NCI-H510A (cell line): ENCODE measurements around the gene RTCB.

ENCODE experiments used
- DNase-seq: peaks from one replicate; lab custom pipeline; 2025; lab: John Stamatoyannopoulos, UW

RTCB gene

DNA sequence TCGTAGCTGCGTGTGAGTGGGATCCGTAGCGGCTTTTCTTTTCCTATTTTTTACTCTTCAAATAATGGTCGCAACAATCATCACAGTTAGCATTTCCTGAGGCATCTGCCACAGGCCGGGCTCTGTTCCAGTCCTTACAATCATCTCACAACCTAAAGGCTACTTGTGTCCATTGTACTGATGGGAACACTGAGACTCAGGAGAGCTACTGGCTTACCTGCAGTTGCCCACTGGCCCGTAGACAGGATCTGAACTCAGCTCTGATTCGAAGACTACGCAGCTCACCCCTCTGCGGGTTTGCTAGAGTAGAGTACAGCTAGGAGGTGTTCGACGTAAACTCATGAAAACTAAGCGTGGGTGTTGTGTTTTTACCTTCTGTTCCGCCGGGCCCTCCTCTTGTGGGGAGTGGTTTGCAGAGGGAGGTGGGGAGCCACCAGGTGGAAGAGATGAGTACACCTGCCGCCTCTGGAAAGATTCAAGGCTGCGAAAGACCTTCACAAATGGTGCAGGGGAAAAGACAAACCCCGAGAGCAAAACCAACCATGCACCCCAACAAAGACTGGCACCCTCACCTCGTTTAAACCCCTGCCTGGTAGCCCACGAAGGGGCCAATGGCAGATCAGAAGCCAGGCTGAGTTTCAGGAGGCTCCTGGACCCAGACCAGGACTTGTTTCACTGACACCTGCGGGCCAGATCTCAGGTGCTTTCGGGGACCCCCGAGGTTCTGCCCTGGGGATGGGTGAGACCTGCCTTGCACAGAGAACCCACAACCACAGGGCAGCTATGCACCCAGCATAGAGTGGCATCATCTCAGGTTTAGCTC, 72.6 kb downstream of the RTCB start:
- DNase-seq: no peak

GRCh38 chr22:32338757-32339156, 73.3 kb downstream of the RTCB start:
- no peak for DNase-seq
